HCT116 (cell line): Measurements from ENCODE around the gene NLN.

Experiments
- ATF3 ChIP-seq: IDR thresholded peaks from 2 replicates; pipeline ENCODE4 v1.6.1; 2012
- CBX3 ChIP-seq: IDR thresholded peaks from 2 replicates; pipeline ENCODE4 v1.6.1; 2012; ENCODE audit warnings: low read depth
- CEBPB ChIP-seq: IDR thresholded peaks from 2 replicates; pipeline ENCODE4 v1.6.1; 2012; ENCODE audit warnings: low read depth
- CTCF ChIP-seq, 3 experiments: fragments of 200-600 bp in 1 of 3; sonication (generic) in 1 of 3; IDR thresholded peaks in 2 of 3; conservative IDR thresholded peaks in 1 of 3; 2 replicates each; pipeline ENCODE4 v1.5.1; 2012 to 2017; ENCODE audit warnings: low read depth in 2 of 3, low read length in 2 of 3, antibody characterized with exemption in 1 of 3, borderline replicate concordance in 1 of 3, control low read depth in 1 of 3, mild to moderate bottlenecking in 1 of 3, mixed read lengths in 1 of 3, mixed run types in 1 of 3, moderate library complexity in 1 of 3; ENCODE audit not compliant: insufficient read depth in 1 of 3
- JUND ChIP-seq: IDR thresholded peaks from 2 replicates; pipeline ENCODE4 v1.6.1; 2012
- MAX ChIP-seq: IDR thresholded peaks from 2 replicates; pipeline ENCODE4 v1.6.1; 2012
- POLR2A ChIP-seq: IDR thresholded peaks from 2 replicates; pipeline ENCODE4 v1.7.0; 2011; ENCODE audit warnings: borderline replicate concordance; ENCODE audit not compliant: insufficient read depth, insufficient read length; ENCODE audit errors: extremely low read depth
- POLR2AphosphoS5 ChIP-seq: IDR thresholded peaks from 2 replicates; pipeline ENCODE4 v1.6.1; 2011; ENCODE audit warnings: mild to moderate bottlenecking, low read depth, low read length, moderate library complexity
- RAD21 ChIP-seq: IDR thresholded peaks from 2 replicates; pipeline ENCODE4 v1.6.1; 2012; ENCODE audit warnings: low read depth, mild to moderate bottlenecking
- REST ChIP-seq: IDR thresholded peaks from 2 replicates; pipeline ENCODE4 v1.6.1; 2012; ENCODE audit warnings: low read depth
- SIN3A ChIP-seq: IDR thresholded peaks from 2 replicates; pipeline ENCODE4 v1.6.1; 2012; ENCODE audit warnings: low read depth
- YY1 ChIP-seq: IDR thresholded peaks from 2 replicates; pipeline ENCODE4 v1.6.1; 2011; ENCODE audit warnings: low read length, low read depth, moderate library complexity, mild to moderate bottlenecking; ENCODE audit not compliant: insufficient replicate concordance; ENCODE audit errors: extremely low read depth
- ZNF274 ChIP-seq: fragments of 200-500 bp; sonication (Bioruptor generic); IDR thresholded peaks from 2 replicates; pipeline ENCODE4 v1.6.1; 2014; ENCODE audit warnings: mild to moderate bottlenecking, low read depth, low read length, inconsistent platforms

GRCh38 chr5:65750938-65751337 lies 28.9 kb downstream of the NLN start:
- TF ChIP-seq POLR2AphosphoS5 = no peak
- TF ChIP-seq CTCF (IDR thresholded peaks at IDR 0.05 in 2 of 3, conservative IDR thresholded peaks at IDR 0.05 in 1 of 3; ENCODE audit: borderline replicate concordance in 1 of 3, insufficient read depth in 1 of 3, low read depth in 2 of 3, low read length in 2 of 3) = no peak
- no peak for TF ChIP-seq YY1
- TF ChIP-seq CEBPB = no peak
- no peak for TF ChIP-seq ATF3
- no peak for TF ChIP-seq REST
- TF ChIP-seq CBX3 = no peak
- TF ChIP-seq RAD21 = no peak
- TF ChIP-seq JUND = no peak
- no peak for TF ChIP-seq POLR2A
- TF ChIP-seq SIN3A = no peak
- no peak for TF ChIP-seq ZNF274
- no peak for TF ChIP-seq MAX
